HT-29 (cell line): Measurements from ENCODE around the gene CD247. TPM values are rescaled to one million over a fixed set of nuclear protein-coding genes. Genes with fewer than 3 reads are reported as not detected.
A peak's percentile ranks its signal among the peaks of the same experiment; 100 is the strongest.

Experiments
- DNase-seq: peaks from one replicate; pipeline ENCODE4 v3.0.0-alpha.2; 2015; ENCODE audit warnings: low spot score
- total RNA-seq: library from RNA; depleted of rRNA; stranded (reverse); fragments of >200 nt; shearing (Covaris generic); gene quantifications from 2 replicates; pipeline ENCODE4 v1.2.3, GENCODE V29; 2014

CD247 gene
- total RNA-seq, 1 experiment from 2014 or later = not detected

DNA sequence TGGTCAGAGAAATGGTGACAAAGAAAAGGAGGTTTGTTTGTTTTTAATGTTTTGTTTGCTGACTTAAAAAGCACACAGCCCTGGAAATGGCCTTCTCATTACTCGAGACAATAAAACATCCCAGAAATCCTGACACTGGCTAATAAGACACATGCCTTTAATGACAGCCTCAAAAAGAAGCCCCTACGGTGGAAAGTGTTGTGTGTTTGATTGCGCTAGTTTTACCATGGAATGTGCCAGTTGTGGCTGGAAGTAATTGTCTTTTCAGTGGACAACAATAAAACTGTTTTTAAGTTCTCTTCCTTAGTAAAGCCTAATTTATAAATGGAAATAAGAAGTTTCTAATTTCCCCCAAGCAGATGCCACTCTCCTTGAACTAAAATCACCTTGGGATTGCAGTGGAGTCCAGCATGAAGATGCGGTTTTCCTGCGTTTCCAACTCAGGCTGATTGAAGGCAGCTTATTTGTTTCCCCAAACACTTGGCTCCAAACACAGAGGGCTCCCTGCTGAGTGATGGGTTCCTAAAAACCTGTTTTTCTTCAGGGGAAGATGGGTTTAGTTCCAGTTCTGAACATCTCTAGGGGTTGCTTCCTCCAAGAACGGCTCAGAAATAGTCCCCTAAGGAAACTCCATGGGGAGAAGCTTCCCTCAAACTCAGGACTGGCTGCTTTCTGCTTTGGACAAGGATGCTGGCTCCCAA, 54.3 kb downstream of the CD247 start:
- no peak for DNase-seq

DNA sequence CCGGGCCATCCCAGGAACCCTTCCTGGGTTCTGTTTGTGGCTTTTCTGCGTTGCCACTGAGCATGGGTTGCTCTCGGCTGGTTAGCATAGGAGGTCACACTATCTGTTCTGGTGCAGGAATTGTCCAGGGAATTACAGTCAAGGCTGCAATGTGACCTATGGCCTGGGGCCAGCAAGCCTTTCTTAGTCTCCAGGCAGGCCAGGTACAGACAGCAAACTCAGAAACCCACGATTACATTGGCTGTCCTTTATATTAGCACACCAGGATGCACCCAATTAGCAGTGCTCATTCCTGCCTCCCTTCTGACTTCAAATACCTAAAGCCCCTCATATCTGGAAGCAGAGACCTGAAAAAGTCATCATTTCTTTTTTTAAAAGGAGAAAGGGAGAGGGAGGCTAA, 55.2 kb downstream of the CD247 start:
- DNase-seq = no peak

DNA sequence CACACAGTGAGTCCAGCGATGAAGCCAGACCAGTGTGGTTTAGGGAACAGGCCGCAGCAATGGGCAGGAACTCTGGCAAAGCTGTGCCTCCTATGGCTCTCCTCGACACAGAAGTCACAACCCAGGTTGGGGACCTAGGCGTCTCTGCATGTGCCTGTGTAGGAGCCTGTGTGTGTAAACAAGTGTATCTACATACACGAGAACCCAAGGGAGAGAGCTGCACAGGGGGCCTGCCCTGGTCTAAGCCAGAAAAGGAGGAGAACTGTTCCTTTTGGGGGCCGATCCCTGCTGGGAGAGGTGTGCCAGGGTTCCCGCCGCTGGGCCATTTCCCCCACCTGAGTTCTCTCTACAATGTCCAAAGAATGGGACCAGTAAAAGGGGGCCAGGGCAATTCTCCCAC, 56.0 kb downstream of the CD247 start:
- DNase-seq = no peak

DNA sequence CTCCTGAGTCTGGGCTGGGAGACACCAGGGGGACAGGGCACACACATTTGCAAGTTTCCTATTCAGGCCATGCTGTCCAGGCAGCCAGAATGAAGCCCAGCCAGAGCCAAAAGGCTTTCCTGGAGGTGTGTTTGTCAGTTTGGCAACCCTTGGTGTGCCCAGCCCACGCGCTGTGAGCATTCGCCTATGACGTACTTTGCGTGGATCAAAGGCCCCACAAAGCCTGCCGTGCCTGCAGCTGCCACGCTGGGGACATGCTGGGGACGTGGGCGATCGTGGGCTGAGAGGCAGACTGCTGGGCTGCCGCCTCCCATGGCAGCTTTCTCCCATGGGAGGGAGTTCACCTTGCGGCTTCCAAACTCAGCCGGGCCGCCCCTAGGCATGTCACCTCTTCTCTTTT, 57.5 kb downstream of the CD247 start:
- DNase-seq = no peak

DNA sequence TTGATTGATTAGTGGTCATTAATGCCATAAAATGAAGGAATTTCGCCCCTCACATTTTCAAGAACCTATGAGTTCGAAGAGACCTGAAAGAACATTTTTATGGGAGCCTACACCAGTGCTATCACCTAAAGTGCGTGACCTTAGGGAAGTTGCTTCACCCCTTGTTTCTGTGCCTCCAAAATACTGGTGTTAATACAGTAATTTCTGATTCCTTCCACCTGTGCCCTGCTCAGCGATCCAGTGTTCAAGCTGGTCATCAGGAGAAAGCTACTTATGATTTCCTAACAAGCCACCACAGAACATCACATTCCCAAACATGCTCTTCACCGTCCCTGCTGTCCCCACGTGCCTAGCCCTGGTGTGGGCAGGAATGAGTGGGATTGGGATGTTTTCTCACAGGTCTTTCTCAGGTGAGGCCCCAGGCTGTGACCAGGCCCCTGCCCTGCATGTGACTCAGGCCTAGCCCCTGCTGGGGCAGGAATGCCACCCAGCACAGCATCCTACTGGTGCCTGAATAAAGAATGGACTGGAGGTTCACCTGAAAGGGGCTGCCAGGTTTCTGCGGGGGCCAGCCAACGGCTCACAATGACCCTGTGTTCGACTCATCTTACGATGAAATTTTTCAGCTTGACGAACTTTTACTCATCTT, 60.3 kb downstream of the CD247 start:
- no peak for DNase-seq

DNA sequence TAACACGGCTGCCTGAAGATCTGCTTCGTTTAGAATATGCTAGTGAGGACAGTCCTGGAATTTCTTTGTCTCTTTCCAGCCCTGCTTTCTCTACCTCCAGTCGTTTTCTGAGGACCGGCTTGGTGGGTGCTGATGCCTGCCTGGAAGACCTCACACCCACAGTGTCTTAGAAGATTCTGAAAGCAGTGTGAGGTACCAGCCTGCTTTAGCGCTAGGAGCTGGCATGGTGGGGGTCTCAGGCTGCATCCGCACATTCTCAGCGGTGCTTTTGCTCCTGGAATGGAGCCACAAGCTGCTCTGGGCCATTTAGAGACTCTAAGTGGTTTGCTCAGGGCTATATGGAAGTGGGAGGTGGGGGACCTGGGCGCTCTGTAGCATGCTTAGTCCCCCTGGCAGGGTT, 61.4 kb downstream of the CD247 start:
- no peak for DNase-seq

DNA sequence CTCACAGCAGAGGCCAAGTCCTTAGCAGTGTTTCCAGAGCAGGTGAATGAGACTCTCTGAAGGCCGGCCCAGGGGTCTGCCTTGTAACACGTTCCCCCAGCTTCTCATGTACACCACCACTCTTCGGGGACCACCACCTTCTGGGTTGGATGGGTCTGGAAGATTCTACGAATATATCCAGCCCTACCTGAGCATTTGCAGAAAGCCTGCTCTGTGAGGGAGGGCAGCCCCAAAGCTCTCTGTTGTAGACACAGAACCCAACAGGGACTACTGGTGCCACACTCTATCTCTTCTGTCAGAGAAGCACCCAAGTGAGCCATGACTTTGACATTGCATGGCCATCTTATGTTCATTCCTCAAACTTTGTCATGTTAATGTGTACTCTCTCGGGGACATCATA, 61.8 kb downstream of the CD247 start:
- no peak for DNase-seq

DNA sequence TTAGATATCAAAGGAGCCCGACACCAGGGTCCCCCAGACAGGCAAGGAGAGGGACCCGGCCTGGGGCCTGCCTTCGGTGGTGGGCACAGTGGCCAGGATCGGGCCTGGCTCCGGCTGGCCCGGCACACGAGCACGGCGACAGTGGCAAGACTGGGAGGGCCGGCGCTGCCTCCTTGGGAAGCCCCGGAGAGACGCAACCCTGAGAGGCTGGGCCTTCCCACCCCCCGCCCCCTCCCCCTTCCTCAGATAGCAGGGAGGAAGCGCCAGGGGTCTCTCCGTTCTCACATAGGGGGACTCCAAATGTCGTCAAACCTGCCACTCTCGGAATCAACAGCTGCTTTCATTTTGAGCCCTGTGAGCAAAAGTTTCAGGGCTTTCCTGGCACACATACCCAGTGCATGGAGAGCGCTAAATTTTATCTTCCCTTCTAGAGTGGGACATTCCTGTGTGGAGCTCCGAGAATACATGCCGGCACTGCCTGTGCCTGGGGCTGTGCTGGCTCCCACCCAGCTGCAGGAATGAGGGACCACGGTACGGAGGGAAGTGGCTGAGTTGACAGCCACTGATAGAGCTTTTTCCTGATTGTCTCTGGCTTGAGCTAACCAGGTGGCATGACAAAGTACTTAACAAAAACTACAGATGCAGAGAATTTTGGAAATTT, 62.4 kb downstream of the CD247 start:
- DNase-seq = peak; percentile 7

DNA sequence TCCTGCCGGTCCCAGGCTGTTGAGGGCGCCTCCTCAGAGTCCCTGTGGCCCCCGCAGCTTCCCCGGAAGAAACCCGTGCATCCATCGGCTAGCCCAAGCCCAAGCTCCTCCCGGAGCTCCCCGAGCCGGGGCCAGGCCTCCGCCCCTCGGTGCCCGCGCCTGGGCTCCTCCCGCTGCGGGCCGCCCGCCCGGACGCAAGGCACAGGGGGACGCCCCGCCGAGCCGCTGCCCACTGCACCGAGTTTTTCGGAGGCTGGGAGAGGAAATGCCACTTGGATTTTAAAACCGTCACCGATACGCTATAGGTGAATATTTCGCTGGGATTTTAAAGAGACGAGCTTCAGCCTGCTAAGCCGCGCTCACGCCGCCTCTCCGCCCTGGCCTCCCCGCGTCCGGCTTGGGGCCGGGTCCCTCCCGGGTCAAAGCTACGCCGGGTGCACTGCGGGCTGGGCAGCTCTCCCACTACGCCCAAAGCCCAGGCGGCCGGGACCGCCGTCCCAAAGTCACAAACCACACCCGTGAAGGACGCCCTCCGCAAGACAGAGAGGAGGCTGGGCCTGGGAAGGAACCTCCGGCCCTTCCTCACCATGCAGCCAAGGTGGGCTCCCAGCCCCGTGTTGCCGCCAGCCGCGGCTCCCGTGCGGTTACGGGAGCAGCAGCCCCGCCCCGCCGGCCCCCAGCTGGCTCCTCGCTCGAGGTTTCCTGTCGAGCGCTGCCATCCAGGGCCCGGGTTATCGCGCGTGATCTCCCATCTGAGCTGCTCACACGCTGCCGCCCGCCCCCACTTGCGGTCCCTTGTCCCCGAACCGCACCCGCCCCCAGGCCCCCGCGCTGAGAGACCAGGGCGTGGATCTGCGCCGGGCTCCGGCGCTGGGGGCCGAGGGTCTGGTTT, 63.2 kb downstream of the CD247 start:
- DNase-seq = peak; percentile 11

DNA sequence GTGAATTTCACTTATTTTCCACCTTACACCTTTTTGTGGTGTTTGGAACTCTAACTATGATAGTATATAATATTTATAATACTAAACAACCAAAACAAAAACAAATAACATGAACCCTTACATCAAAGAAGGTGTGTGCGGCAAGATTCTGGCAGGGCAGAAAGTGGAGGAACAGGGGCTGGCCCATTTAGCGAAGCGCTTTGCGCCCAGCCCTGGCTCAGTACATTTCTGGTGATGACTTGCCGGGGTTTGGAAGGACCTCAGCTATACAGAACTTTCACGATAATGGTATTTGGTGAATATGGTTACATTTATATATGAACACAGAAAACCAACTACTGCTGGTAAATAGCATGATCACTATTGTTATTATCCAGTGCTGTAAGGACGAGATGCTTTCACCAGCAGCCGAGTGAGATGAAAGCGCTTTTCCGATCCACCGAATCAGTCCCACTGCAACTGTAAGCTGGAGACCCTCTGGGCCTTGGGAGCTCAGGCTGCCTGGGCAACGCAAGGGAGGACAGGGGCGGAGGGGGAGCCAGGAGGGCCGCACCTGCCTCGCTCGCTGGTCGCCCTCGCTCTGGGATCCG, 63.9 kb downstream of the CD247 start:
- DNase-seq = no peak

DNA sequence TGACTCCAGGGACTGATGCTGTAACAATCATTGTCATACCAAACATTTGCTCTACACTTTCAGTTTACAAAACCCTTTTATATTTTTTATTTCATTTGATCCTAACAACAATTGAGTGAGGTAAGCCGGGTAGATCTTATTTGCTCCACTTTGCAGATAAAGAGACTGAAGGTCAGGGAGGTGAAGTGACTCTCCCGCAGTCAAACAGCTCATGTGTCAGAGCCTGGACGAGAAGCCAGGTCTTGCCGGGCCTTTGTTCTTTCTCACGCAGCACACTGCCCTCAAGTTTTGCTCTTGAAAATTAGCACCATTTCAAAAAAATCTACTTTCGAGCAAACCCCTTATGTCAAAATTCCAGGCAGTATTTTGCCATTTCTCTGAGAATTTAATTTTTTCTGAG, 65.2 kb downstream of the CD247 start:
- DNase-seq = no peak

DNA sequence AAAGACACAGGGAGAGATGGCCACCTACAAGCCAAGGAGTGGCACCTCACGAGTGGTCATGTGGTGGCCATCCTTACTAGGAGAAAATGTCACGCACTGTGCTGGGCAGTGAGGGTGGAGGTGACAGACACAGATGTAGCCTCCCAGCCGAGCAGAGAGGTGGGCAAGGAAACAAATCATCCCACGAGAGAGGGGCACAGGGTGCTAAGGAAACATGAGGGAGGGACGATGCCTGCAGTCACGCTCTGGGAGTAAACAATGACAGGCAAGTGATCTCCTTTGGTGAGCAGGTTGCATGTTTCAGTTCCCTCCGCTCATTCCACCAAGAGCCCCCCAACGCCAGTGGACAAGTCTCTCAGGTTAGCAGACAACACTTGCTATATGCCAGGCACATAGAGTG, 65.8 kb downstream of the CD247 start:
- DNase-seq = no peak

DNA sequence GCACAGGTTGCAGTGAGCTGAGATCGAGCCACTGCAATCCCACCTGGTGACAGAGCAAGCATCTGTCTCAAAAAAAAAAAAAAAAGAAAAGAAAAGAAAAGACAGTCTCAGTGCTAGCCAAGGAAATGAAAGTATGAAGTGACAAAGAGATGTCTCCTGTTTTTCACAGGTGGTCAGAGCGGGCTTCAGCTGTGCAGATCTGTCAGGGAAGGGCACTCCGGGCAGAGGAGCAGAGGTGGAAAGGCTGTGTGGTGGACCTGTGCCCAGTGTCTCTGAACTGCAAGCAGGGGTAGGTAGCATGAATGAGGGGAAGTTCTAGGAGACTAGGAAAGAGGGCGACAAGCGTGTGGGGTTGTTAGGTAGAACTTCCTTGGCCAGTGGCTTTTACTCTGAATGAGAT, 67.5 kb downstream of the CD247 start:
- no peak for DNase-seq

DNA sequence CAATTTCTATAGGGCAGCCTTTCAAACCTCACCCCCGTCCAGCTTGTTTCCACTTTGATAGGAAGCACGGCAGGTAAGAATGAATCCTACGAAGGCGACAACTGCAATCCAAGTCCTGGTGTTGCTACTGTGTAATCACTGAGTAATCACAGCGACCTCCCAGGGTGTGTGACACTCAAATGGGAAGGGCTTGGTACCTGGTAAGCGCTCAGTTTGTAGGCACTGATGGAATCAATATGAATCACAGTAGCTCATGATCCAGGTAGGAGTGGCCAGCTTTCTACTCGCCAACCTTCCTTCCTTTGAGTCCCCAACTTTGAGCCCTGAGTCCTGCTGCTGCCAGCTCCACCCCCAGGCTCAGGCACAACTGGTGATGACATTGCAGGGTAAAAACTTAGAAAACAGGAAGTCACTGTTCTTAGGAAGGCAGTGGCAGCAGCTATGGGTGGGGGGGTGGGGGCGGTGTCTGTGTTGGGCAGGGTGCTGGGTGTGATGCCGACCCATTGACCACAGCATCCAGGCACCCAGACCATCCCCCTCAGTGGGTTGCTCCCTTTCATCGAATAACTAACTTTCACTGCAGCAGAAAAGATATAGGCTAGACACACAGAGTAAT, 70.7 kb downstream of the CD247 start:
- DNase-seq = peak; percentile 27

DNA sequence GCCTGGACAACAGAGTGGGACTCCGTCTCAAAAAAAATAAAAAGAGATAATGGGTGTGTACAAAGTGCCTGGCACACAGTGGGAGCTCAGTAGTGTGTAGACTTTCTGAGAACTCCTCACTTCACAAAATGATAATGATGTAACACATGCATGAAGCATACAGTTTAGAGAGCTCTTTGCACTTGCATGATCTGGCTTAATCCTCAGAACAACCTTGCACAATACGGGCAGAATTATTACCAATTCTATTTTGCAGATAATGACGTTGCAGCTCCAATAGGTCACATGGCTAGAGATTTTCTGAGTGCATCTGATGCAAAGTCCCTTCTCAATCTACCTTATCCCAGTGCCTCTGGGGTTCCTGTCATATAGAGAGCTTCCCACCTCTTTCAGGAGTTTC, 71.4 kb downstream of the CD247 start:
- no peak for DNase-seq

DNA sequence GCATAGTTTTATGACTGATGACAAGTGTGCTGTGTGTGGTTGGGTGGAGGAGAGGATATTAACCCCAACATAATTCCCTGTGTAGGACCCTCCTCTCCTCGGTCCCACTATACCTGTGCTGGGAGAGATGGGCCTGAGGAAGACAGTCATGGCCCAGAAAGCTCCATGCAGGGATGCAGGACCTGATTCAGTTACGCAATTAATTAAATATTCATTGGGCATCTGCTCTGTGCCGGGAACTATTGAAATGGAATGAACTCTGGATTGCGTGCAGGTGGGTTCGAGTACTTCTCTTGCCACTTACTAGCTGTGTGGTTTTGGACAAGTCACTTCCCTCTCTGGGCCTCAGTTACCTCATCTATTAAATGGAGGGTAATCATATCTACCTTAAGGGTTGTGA, 74.6 kb downstream of the CD247 start:
- no peak for DNase-seq

DNA sequence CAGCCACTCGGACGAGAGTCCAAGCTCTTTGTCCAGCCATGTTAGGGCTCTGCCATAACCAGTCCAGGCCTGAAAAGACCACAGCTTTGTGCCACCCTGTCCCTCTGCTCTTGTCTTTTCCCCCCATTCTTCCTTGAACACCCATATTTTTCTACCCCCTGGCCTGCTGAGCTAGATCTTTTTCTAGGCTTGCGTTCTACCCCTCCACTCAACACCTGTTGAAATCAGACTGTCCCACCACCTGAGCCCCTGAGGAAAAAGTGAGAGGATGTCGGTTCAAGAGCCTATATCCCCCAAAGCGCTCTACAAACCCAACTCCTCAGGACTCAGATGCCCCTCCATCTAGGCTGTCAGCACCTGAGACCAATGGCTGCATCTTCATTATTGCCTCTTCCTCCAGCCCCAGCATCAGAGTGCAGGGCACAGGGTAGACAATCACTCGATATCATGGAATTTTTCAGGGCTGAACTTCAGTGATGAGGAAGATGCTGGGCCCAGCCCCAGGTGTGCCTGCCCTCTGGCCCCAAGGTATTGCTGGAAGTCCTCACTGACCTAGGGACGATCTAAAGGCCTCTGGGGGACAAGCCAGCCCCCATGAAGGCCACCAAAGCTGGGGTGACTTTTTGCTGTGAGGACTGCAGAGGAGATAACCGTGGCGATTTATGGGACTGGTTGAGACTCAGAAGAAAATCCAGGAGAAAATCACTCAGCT, 75.3 kb downstream of the CD247 start:
- DNase-seq = no peak

DNA sequence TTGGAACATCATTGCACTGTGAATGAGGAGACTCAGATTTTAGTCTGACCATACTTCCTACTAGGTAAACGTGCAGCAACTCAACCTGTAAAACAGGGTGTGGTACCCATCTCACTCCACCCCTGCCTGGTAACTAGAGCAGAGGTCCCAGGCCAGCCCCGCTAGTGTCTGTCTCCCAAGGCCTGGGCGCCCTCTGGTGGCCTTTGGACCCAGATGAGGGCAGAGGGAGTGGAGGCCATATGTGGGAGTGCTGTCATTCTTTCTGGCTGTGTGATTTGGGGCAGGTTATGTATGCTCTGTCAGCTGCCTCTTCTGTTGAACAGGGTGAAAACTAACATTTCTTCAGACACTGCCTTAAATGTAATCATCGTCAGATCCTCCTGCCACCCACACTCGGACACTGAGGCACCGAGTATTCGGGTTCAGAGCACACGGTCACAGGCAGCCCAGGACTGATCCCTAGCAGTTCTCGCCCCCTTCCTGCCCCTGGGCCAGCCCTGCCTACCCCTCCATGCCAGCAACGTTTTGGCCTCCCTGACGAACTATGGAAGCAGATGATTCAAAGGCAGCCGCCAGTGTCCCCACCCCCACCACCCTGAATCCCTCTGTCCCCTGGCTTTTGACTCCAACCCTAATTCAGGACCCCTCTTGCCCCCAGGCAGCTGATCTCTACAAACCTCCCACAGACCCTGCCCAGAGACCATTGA, 76.0 kb downstream of the CD247 start:
- DNase-seq = peak; percentile 95

DNA sequence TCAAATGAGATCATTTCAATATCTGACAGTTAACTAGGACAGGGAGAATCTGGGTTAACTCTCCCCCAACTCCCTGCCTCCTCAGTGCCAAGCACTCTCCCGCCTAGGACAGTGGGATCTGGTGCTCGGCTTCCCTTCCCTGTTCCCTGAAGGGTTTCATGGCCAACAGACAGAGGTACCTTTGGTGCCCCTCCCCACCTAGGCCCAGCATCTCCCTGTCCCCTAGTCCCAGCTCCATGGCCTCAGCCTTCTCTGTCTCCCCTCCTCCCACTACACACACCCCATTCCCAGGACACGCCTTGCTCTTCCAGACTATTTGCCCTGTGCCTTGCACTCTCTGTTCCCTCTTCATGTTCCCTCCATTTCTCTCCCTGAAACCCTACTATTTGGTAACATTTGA, 77.1 kb downstream of the CD247 start:
- DNase-seq = no peak

DNA sequence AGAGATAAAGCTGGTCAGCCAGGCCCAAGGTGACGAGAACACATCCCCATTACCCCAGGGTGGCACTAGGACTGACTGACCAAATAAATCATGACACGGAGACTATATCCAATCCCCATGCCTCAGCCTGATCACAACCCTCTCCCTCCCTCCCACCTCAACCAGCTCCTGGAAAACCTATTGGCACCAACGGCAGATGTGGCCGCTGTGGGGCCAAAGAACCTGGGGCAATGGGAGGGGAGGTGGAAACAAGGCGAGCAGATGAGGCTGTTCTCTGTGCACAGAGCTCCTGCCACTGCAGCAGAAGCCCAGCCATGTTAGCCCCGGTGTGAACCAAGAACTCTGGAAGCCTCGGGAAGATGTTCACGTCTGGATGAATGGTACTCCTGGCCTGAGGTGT, 77.6 kb downstream of the CD247 start:
- no peak for DNase-seq
